HepG2 (cell line): ENCODE measurements around the gene PAFAH1B2. TPM values are rescaled to one million over a fixed set of nuclear protein-coding genes. Genes with fewer than 3 reads are reported as not detected.

Experiments used
- ATAC-seq: fragments of 200-7000 bp; cut with Tn5 transposase; 3 replicates; pipeline ENCODE4 v1.9.1; 2020; ENCODE audit warnings: mild to moderate bottlenecking, moderate library complexity
- BruUV-seq: library from RNA; stranded (reverse); fragments of 400-500 nt; replicated peaks from 2 replicates; lab custom pipeline; 2021; lab: Mats Ljungman, UMichigan
- CTCF ChIA-PET: fragments of 300-600 bp; formaldehyde crosslinking; extraction: SDS; loops from one replicate; lab custom pipeline; 2021; ENCODE audit warnings: low total read pairs, inconsistent platforms, low intra/inter-chr PET ratio; lab: Yijun Ruan, JAX
- POLR2A ChIA-PET: fragments of 350-600 bp; sonication (Branson Sonifier 250); formaldehyde crosslinking; loops from one replicate; lab custom pipeline; 2020; ENCODE audit warnings: antibody characterized with exemption, inconsistent platforms; lab: Yijun Ruan, JAX
- DNase-seq: peaks from one replicate; pipeline ENCODE4 v3.0.0-alpha.2; 2015; ENCODE audit warnings: low spot score
- FAIRE-seq: peaks from 3 replicates; lab custom pipeline; 2011; peaks lifted over from hg19 to GRCh38; lab: Jason Lieb, UNC
- H2AFZ ChIP-seq: one replicate; pipeline ENCODE4 v1.6.1; 2011; ENCODE audit warnings: low read length, inconsistent platforms
- H3K27ac ChIP-seq: fragments of 300-600 bp; 3 replicates; pipeline ENCODE4 v1.8.0; 2011; ENCODE audit warnings: mixed run types, mild to moderate bottlenecking, mixed read lengths, low read length, inconsistent platforms; ENCODE audit not compliant: insufficient read depth; ENCODE audit errors: extremely low read length
- H3K27me3 ChIP-seq, 2 experiments: fragments of 200-600 bp in 1 of 2; 2 replicates in 1 of 2; 3 replicates in 1 of 2; pipeline versions ENCODE4 v1.6.0 to v1.8.0; 2011; ENCODE audit warnings: low read length in 2 of 2, mild to moderate bottlenecking in 2 of 2, moderate library complexity in 2 of 2, inconsistent platforms in 1 of 2; ENCODE audit not compliant: insufficient read depth in 2 of 2, control insufficient read depth in 1 of 2
- H3K36me3 ChIP-seq, 2 experiments: fragments of 200-600 bp in 1 of 2; replicated peaks in 1 of 2; 2 replicates in 1 of 2; 3 replicates in 1 of 2; pipeline versions ENCODE4 v1.5.1 to v1.8.0; 2011; ENCODE audit warnings: low read length in 2 of 2, inconsistent platforms in 1 of 2; ENCODE audit not compliant: insufficient read depth in 2 of 2, control insufficient read depth in 1 of 2
- H3K4me1 ChIP-seq: 2 replicates; pipeline ENCODE4 v1.5.1; 2012; ENCODE audit warnings: low read length, inconsistent platforms; ENCODE audit not compliant: insufficient read depth
- H3K4me2 ChIP-seq: 2 replicates; pipeline ENCODE4 v1.6.0; 2011; ENCODE audit warnings: low read depth, low read length, inconsistent platforms
- H3K4me3 ChIP-seq, 3 experiments: fragments of 200-600 bp in 1 of 3; sonication (generic), shearing (Covaris generic) in 1 of 3; replicated peaks in 1 of 3; 2 replicates each; pipeline ENCODE4 v1.5.1; 2011 to 2016; ENCODE audit warnings: low read length in 3 of 3, inconsistent platforms in 2 of 3, low read depth in 2 of 3, mild to moderate bottlenecking in 2 of 3, control low read depth in 1 of 3, mixed read lengths in 1 of 3; ENCODE audit not compliant: insufficient read depth in 1 of 3
- H3K79me2 ChIP-seq: one replicate; pipeline ENCODE4 v1.6.1; 2011; ENCODE audit warnings: low read length, inconsistent platforms; ENCODE audit not compliant: insufficient read depth
- H3K9ac ChIP-seq: 2 replicates; pipeline ENCODE4 v1.6.0; 2011; ENCODE audit warnings: mild to moderate bottlenecking, low read depth, low read length, inconsistent platforms; ENCODE audit not compliant: insufficient read depth
- H3K9me3 ChIP-seq: 2 replicates; pipeline ENCODE4 v1.5.1; 2012; ENCODE audit warnings: mild to moderate bottlenecking, low read length
- H4K20me1 ChIP-seq: 2 replicates; pipeline ENCODE4 v1.6.0; 2011; ENCODE audit warnings: inconsistent platforms, mild to moderate bottlenecking, low read length, moderate library complexity; ENCODE audit not compliant: insufficient read depth
- CENPT ChIP-seq: sonication (generic); formaldehyde crosslinking; IDR thresholded peaks from 2 replicates; pipeline ENCODE4 v1.8.0; 2022; ENCODE audit warnings: low read depth, mild to moderate bottlenecking, moderate library complexity, missing genetic modification reagents
- ELF3 ChIP-seq: IDR thresholded peaks from 2 replicates; pipeline ENCODE4 v1.6.1; 2016; ENCODE audit warnings: missing genetic modification reagents, missing compliant biosample characterization
- FOXK1 ChIP-seq: sonication (generic); formaldehyde crosslinking; IDR thresholded peaks from 2 replicates; pipeline ENCODE4 v1.4.0; 2020; ENCODE audit warnings: low read depth, missing genetic modification reagents, borderline replicate concordance
- GATAD2A ChIP-seq: IDR thresholded peaks from 2 replicates; pipeline ENCODE4 v1.6.1; 2016
- GLI4 ChIP-seq: sonication (generic); formaldehyde crosslinking; IDR thresholded peaks from 2 replicates; pipeline ENCODE4 v1.5.1; 2020; ENCODE audit warnings: missing genetic modification reagents, mild to moderate bottlenecking, moderate library complexity, borderline replicate concordance
- HOXA3 ChIP-seq: sonication (generic); formaldehyde crosslinking; IDR thresholded peaks from 2 replicates; pipeline ENCODE4 v1.5.0; 2020; ENCODE audit warnings: missing genetic modification reagents
- MAZ ChIP-seq, 2 experiments: sonication (generic) in 1 of 2; formaldehyde crosslinking in 1 of 2; IDR thresholded peaks; 2 replicates each; pipeline versions ENCODE4 v1.5.0 to v1.6.1; 2012 to 2020; ENCODE audit warnings: low read depth in 2 of 2, mild to moderate bottlenecking in 2 of 2, borderline replicate concordance in 1 of 2, improper control_type of control experiment in 1 of 2, low read length in 1 of 2, missing genetic modification reagents in 1 of 2, moderate library complexity in 1 of 2
- NONO ChIP-seq, 2 experiments: fragments of 450-650 bp in 1 of 2; sonication (generic) in 1 of 2; formaldehyde crosslinking in 1 of 2; IDR thresholded peaks in 1 of 2; conservative IDR thresholded peaks in 1 of 2; 2 replicates each; pipeline versions ENCODE4 v1.6.1 to v1.8.0; 2017 to 2022; ENCODE audit warnings: mild to moderate bottlenecking in 1 of 2, missing genetic modification reagents in 1 of 2, moderate library complexity in 1 of 2
- ONECUT2 ChIP-seq: sonication (generic); formaldehyde crosslinking; IDR thresholded peaks from 2 replicates; pipeline ENCODE4 v1.4.0; 2020; ENCODE audit warnings: missing genetic modification reagents
- SMAD9 ChIP-seq: sonication (generic); formaldehyde crosslinking; IDR thresholded peaks from 2 replicates; pipeline ENCODE4 v1.5.1; 2020; ENCODE audit warnings: mild to moderate bottlenecking, missing genetic modification reagents
- ZBTB38 ChIP-seq: sonication (generic); formaldehyde crosslinking; IDR thresholded peaks from 2 replicates; pipeline ENCODE4 v1.5.1; 2020; ENCODE audit warnings: mild to moderate bottlenecking, missing genetic modification reagents
- ZFP90 ChIP-seq: sonication (generic); formaldehyde crosslinking; IDR thresholded peaks from 2 replicates; pipeline ENCODE4 v1.8.0; 2022; ENCODE audit warnings: missing genetic modification reagents, mild to moderate bottlenecking, inconsistent platforms, borderline replicate concordance
- ZFY ChIP-seq: sonication (generic); formaldehyde crosslinking; IDR thresholded peaks from 2 replicates; pipeline ENCODE4 v1.4.0; 2020; ENCODE audit warnings: missing genetic modification reagents
- ZMAT3 ChIP-seq: sonication (generic); formaldehyde crosslinking; conservative IDR thresholded peaks from 2 replicates; pipeline ENCODE4 v1.7.0; 2021; ENCODE audit warnings: missing genetic modification reagents
- ZNF121 ChIP-seq: sonication (generic); formaldehyde crosslinking; IDR thresholded peaks from 2 replicates; pipeline ENCODE4 v1.5.0; 2020; ENCODE audit warnings: mild to moderate bottlenecking, missing genetic modification reagents
- ZNF136 ChIP-seq: sonication (generic); formaldehyde crosslinking; IDR thresholded peaks from 2 replicates; pipeline ENCODE4 v1.8.1; 2022; ENCODE audit warnings: low read depth, mild to moderate bottlenecking, moderate library complexity, missing genetic modification reagents
- ZNF143 ChIP-seq: sonication (generic); formaldehyde crosslinking; IDR thresholded peaks from 2 replicates; pipeline ENCODE4 v1.4.0; 2020; ENCODE audit warnings: missing genetic modification reagents
- ZNF354B ChIP-seq: sonication (generic); formaldehyde crosslinking; IDR thresholded peaks from 2 replicates; pipeline ENCODE4 v1.8.0; 2022; ENCODE audit warnings: mild to moderate bottlenecking, missing genetic modification reagents
- ZNF567 ChIP-seq: sonication (generic); formaldehyde crosslinking; IDR thresholded peaks from 2 replicates; pipeline ENCODE4 v1.8.1; 2023; ENCODE audit warnings: mild to moderate bottlenecking, missing genetic modification reagents, borderline replicate concordance
- WGBS: methylation state at CpG from one replicate; pipeline ENCODE4 v1.1.6; 2017; ENCODE audit warnings: low lambda C conversion rate; 5-methylcytosine and 5-hydroxymethylcytosine counted together
- in situ Hi-C: cut with HindIII; loops from 2 replicates; pipeline ENCODE4 v1.10.0; 2017; ENCODE audit warnings: low pct_unique_long_range_greater_than_20kb; ENCODE audit not compliant: extremely low pct_ligation_motif_present
- intact Hi-C: fragments of 100-400 bp; cut with micrococcal nuclease; formaldehyde crosslinking; loops from one replicate; pipeline ENCODE4 v1.10.0; 2022; ENCODE audit not compliant: unreplicated experiment
- polyA plus RNA-seq, 8 experiments: library from polyadenylated mRNA; depleted of rRNA in 3 of 8; stranded (reverse) in 7 of 8; unstranded in 1 of 8; fragments of >200 nt; fragmentation: Illumina TruSeq in 4 of 8; extraction: Trizol in 4 of 8; gene quantifications; 2 replicates each; pipeline versions ENCODE4 v1.2.1 to v1.2.3, GENCODE V29; 2011 to 2016; ENCODE audit warnings: low read depth in 4 of 8, missing spikeins in 1 of 8, mixed read lengths in 1 of 8; ENCODE audit not compliant: insufficient read depth in 1 of 8
- total RNA-seq, 5 experiments: library from RNA; depleted of rRNA; stranded (reverse); fragments of >200 nt; fragmentation: Illumina TruSeq; extraction: Trizol; gene quantifications; 2 replicates each; pipeline ENCODE4 v1.2.3, GENCODE V29; 2016; ENCODE audit warnings: low read depth in 1 of 5
- TF ChIP-seq, protein P1 (sequence below): sonication (generic); formaldehyde crosslinking; IDR thresholded peaks from 2 replicates; pipeline ENCODE4 v1.4.0; 2020; ENCODE audit warnings: missing genetic modification reagents; ENCODE audit errors: not compliant biosample characterization
- TF ChIP-seq, protein P2 (sequence below): sonication (generic); IDR thresholded peaks from 2 replicates; pipeline ENCODE4 v1.6.1; 2016; ENCODE audit warnings: low read depth, borderline replicate concordance

Gene PAFAH1B2
- total and polyA plus RNA-seq, 2 of the 13 experiments (the other 11 are each of a cell fraction or from before 2014, with no cell fraction given) = 28.8 to 104 TPM

DNA sequence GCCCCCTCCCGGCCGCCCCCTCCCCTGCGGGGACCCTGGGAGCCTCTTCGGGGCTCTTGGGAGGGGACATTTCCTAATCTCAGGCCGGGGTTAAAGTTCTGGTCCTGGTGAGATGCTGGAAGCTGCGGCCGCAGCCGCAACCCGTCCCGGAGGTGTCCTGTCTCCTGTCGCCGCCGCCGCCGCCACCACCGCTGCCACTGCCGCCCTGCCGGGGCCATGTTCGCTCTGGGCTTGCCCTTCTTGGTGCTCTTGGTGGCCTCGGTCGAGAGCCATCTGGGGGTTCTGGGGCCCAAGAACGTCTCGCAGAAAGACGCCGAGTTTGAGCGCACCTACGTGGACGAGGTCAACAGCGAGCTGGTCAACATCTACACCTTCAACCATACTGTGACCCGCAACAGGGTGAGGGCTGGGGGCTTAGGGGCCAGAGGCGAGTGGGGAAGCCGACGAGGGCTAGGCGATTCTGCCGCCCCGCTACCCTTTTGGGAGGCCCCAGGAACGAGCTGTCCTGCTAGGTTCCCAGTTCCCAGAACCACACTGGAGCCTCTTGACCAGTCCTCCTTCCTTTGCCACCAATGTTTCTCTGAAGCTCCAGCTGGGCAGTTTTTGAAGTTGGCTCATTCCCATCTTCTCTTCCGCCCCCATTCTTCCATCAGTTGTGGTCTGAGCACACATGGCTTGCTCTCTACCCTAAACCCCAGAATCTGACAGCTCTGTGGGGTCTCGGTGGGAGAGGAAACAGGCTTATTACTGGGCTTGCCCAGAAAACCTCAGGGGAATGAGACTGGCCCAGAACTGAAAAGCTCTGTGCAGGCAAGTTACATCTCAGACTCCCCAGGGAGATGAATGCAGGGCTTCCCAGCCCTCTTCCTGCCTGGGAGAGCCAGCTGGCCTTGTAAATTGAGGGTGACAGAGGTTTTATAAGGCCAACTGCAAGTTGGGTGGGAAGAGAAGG, 35.2 kb downstream of the PAFAH1B2 start:
- Histone ChIP-seq H3K4me1 (peaks cover 42% of the 10 kb centered on the region), H3K79me2 (peaks cover 6% of the 10 kb centered on the region), H3K27me3 (no peaks in the 10 kb centered on the region; a peak in 1 of 5 replicates), H3K36me3 (peaks cover 3 to 12% of the 10 kb centered on the region in 2 experiments; a peak in 4 of 5 replicates), H3K27ac (peak overlapping the region; percentile 73), H2AFZ (no peak overlapping the region), H3K9me3 (no peaks in the 10 kb centered on the region), H4K20me1 (no peaks in the 10 kb centered on the region; the same call in 1 of the 2 replicates), H3K4me3 (peak overlapping the region; percentile 82 to 97 (median 83)), H3K9ac (peak overlapping the region; percentile 79), H3K4me2 (peak overlapping the region; percentile 90)
- intact Hi-C loops = no loop called here
- CTCF ChIA-PET = no interaction called here
- FAIRE-seq (no peak), ATAC-seq (peak; percentile 70), DNase-seq (no peak)
- WGBS = 0% methylated on average over 3 of the region's 39 CpGs
- BruUV-seq = no TSS peak
- in situ Hi-C loops = no loop called here
- POLR2A ChIA-PET = interaction anchor here (0.8 to 2.4 kb wide), 13 partner anchors 9 to 406 kb away, joined by 3 to 41 read pairs (median 5); partner anchors contain the start of genes APOA1, BUD13, CEP164 and PAFAH1B2
- TF ChIP-seq, protein P1, sequence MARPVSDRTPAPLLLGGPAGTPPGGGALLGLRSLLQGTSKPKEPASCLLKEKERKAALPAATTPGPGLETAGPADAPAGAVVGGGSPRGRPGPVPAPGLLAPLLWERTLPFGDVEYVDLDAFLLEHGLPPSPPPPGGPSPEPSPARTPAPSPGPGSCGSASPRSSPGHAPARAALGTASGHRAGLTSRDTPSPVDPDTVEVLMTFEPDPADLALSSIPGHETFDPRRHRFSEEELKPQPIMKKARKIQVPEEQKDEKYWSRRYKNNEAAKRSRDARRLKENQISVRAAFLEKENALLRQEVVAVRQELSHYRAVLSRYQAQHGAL (CRISPR knock-in tag) = no peak
- TF ChIP-seq MAZ (IDR thresholded peaks at IDR 0.05; ENCODE audit: borderline replicate concordance, low read depth, low read length) (no peak), MAZ (CRISPR knock-in tag; IDR thresholded peaks at IDR 0.05; ENCODE audit: low read depth) (peak; percentile 17; the same call in 1 of the 2 replicates), SMAD9 (CRISPR knock-in tag) (peak; percentile 58; the same call in 1 of the 2 replicates), ZNF136 (CRISPR knock-in tag) (0 out of 2 replicates have a peak, but pooled peaks have one; percentile 9), GATAD2A (CRISPR knock-in tag) (no peak), GLI4 (CRISPR knock-in tag) (peak; percentile 41; the same call in 1 of the 2 replicates), HOXA3 (peak; percentile 11; the same call in 1 of the 2 replicates), ZMAT3 (CRISPR knock-in tag) (no peak), ZNF121 (no peak), ZNF567 (CRISPR knock-in tag) (0 out of 2 replicates have a peak, but pooled peaks have one; percentile 50), ZNF143 (CRISPR knock-in tag) (no peak), FOXK1 (no peak), NONO (IDR thresholded peaks at IDR 0.05) (no peak), NONO (CRISPR knock-in tag; conservative IDR thresholded peaks at IDR 0.05) (no peak; the same call in 1 of the 2 replicates), CENPT (CRISPR knock-in tag) (no peak), ELF3 (no peak), ONECUT2 (CRISPR knock-in tag) (no peak), ZFP90 (no peak; the same call in 1 of the 2 replicates), ZFY (CRISPR knock-in tag) (peak; percentile 34; the same call in 1 of the 2 replicates), ZBTB38 (CRISPR knock-in tag) (no peak), ZNF354B (CRISPR knock-in tag) (no peak)
- TF ChIP-seq, protein P2, sequence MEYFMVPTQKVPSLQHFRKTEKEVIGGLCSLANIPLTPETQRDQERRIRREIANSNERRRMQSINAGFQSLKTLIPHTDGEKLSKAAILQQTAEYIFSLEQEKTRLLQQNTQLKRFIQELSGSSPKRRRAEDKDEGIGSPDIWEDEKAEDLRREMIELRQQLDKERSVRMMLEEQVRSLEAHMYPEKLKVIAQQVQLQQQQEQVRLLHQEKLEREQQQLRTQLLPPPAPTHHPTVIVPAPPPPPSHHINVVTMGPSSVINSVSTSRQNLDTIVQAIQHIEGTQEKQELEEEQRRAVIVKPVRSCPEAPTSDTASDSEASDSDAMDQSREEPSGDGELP = no peak
